NCI-H1092 treated with DMSO at 0.1 percent for 48 hours (cell line): Measurements from ENCODE around the gene NRG3.
"Not testable (repeated sequence)": the region's sequence is repeated elsewhere in the genome, so short reads cannot be mapped to it uniquely, and the experiment has no call there.

ENCODE experiments used
- DNase-seq: peaks from one replicate; lab custom pipeline; 2025; lab: John Stamatoyannopoulos, UW

NRG3 gene

DNA sequence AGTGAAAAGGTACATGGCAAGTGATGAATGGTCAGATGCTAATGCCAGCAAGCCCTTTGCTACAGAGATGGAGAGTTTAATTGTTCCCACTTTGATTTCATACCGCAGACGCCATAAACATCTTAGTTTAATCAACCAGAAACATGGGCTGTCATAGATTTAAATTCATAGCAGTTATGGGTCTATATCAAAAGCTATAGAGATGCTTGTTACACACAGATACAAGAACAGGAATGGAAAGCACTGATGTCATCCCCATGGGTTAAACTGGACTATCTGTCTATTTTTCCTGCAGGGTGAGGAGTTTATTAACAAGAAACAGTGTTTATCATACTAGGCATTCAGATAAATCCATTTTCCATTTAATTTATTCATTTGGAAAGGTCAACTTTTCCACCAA lies 409.2 kb downstream of the NRG3 start:
- DNase-seq, result no peak

- DNase-seq, result no peak
Measured at GRCh38 chr10:82288461-82288881, 413.5 kb downstream of the NRG3 start.

DNA sequence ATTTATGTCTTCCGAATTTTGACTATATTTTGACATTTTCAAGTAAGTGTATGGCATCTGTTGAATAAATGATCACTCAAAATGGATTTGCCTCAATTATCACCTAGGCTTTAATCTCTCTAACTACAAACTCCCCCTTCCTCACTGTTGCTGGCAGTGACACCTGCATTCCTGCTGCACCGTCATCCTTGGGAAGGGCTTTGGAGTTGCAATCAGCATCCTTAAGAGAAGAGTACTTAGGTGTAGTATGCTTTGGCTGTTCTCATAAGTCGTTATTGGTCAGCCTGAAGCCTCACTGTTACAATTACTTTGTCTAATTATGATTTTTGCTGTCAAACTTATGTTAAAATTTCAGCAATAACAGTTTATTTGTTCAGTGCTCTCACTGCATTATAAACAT lies 415.0 kb downstream of the NRG3 start:
- no peak for DNase-seq

DNA sequence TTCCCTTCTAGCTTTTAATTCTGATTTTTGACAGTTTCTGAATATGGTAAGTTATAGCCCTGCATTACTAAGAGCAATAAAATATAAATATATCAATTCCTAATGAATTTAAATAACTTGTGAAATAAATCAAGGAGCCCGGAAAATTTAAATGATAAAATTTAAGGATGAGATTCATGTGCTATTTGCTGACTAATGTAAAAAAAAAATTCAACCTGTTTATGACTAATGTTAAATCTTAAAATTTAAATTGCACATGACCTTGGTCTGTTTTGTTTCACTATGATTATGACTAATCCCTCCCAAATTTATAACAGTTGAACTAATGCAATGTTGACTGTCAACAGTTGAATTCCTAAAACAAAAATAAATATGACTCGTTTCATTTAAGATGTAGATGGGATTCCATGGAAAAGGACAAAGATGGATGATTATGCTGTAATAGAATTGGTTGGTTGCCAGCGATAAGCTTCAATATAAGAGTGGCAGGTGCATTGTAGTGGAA lies 419.9 kb downstream of the NRG3 start:
- no peak for DNase-seq

- no peak for DNase-seq
Measured at GRCh38 chr10:82308641-82309040, 433.6 kb downstream of the NRG3 start.

DNA sequence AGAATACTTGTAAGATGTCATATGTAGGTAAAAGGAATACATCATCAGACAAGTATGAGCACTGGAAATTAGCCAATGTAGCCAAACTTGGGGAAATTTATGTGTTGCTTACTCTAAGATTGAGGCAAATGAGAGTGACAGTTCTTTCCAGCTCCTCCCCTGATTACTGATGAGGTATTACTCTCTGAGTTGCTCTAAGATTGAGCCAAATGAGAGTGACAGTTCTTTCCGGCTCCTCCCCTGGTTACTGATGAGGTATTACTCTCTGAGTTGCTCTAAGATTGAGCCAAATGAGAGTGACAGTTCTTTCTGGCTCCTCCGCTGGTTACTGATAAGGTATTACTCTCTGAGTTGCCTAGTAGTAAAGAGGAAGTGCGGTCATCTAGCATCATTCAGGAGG lies 435.8 kb downstream of the NRG3 start:
- no peak for DNase-seq

GRCh38 chr10:82313401-82313800 lies 438.4 kb downstream of the NRG3 start:
- DNase-seq, result no peak

DNA sequence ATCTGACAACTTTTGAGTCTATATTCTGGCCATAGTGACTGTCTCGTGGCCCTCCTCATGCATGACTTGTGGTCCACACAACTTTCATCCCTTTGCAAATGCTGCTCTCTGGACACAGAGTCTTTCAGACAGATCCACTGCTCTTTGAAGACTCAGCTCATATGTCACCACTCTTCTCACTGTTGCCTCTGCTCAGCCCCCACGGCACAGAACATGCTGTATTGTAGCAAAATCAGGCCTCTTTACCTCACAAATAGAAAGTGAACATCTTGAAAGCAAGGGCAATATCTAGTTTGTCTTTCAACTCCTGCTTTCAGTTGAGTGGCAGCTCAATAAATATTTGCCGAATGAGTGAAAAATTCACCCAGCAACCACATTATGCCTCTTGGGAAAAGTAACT lies 443.5 kb downstream of the NRG3 start:
- DNase-seq, result no peak

GRCh38 chr10:82319074-82319473 lies 444.1 kb downstream of the NRG3 start:
- DNase-seq, result no peak

GRCh38 chr10:82319562-82319961 lies 444.6 kb downstream of the NRG3 start:
- DNase-seq, result no peak

GRCh38 chr10:82321724-82322123 lies 446.7 kb downstream of the NRG3 start:
- no peak for DNase-seq

GRCh38 chr10:82331716-82332115 lies 456.7 kb downstream of the NRG3 start:
- DNase-seq, result no peak

DNA sequence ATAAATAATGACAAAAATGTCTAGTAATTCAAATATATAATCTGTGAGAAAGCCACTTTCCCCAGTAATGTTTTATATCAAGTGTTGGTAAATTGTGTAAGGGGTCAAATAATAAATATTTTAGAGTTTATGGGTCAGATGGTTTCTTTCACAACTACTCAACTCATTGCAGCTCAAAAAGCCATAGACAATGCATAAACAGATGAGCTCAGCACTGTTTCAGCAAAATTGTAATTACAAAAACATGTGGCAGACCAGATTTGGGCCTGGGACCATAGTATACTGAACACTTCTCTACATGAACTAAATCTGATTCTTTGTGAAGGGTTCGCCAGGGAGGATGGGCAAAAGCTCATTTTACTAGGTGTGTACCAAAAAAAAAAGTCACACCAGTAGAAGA lies 460.8 kb downstream of the NRG3 start:
- DNase-seq, result no peak

GRCh38 chr10:82340166-82340565 lies 465.2 kb downstream of the NRG3 start:
- DNase-seq, result no peak

- DNase-seq, result not testable (repeated sequence)
Measured at GRCh38 chr10:82349590-82349989, 474.6 kb downstream of the NRG3 start.

DNA sequence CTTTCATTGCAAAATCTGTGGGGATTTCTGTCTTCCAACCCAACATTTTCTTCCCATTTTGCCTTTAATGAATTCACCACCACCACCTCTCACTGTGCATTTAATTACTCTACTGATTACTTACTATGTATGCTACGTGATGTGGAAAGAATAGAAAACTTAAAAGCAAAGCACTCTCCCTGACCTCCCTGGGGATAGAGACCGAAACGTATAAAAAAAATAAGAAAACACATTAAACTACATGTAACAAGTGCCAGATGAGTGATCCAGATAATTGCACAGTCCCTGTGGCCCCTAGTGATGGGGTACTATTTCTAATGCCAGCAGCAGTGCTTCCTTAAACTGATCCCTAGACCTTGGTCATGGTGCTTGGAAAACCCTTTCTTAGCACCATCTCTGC lies 478.4 kb downstream of the NRG3 start:
- no peak for DNase-seq

GRCh38 chr10:82358486-82359099 lies 483.6 kb downstream of the NRG3 start:
- no peak for DNase-seq

GRCh38 chr10:82361256-82361655 lies 486.3 kb downstream of the NRG3 start:
- no peak for DNase-seq

- DNase-seq, result no peak
Measured at GRCh38 chr10:82377608-82378007, 502.6 kb downstream of the NRG3 start.

GRCh38 chr10:82378146-82378545 lies 503.2 kb downstream of the NRG3 start:
- DNase-seq, result no peak

DNA sequence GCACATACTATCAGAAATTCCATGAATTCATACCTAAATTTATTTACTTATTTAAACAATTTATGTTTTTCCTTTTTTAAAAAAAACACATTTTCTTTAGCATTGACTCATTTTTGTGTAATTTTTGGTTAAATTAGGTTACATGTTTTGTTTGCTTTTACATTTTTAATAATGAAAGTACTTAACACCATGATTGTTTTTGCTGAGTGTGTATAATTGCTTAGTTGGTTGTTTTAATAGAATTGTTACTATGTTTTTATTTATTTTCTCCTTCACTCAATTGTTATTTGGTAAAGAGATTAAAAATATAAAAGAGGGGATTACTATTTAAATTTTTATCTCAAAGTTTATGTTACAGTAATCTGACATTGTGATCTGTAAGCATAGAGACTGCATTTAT lies 508.4 kb downstream of the NRG3 start:
- DNase-seq, result no peak

- no peak for DNase-seq
Measured at GRCh38 chr10:82390866-82391658, 516.1 kb downstream of the NRG3 start.

DNA sequence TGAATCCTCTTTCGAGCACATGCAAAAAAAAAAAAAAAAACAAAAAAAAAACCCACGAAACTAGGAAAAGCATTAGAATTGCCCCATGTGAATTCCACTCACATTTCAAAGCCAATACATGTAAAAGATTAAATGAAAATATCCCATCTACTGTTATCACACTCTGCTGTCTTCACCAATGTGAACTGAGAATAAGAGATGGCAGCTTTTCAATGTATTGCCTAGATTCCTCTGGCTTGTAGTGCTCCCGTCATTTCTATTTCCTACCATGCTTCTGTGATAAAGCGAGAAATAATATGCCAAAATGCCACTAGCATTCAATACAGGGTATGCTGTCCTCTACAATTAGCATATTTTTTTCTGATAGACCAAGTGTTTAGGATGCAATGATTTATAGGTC lies 517.0 kb downstream of the NRG3 start:
- DNase-seq, result no peak

- DNase-seq, result no peak
Measured at GRCh38 chr10:82392533-82392932, 517.5 kb downstream of the NRG3 start.
